Loucy (cell line): ENCODE measurements around the gene TEX12.

Experiments
- H2AFZ ChIP-seq: fragments of 200-600 bp; sonication (generic); 2 replicates; pipeline ENCODE4 v1.6.0; 2016; ENCODE audit warnings: antibody characterized with exemption, mild to moderate bottlenecking, low read length, moderate library complexity
- H3F3A ChIP-seq: fragments of 200-600 bp; 2 replicates; pipeline ENCODE4 v1.6.0; 2016; ENCODE audit warnings: antibody characterized with exemption, low read depth, mild to moderate bottlenecking
- H3K27me3 ChIP-seq: fragments of 200-600 bp; sonication (generic); 2 replicates; pipeline ENCODE4 v1.6.1; 2014; ENCODE audit warnings: low read length, mild to moderate bottlenecking; ENCODE audit not compliant: insufficient read depth, poor library complexity, severe bottlenecking
- H3K36me3 ChIP-seq: fragments of 200-600 bp; sonication (generic); 2 replicates; pipeline ENCODE4 v1.6.1; 2016; ENCODE audit warnings: low read length; ENCODE audit not compliant: insufficient read depth
- H3K4me1 ChIP-seq: fragments of 200-600 bp; sonication (generic); 2 replicates; pipeline ENCODE4 v1.5.1; 2014; ENCODE audit warnings: low read length, mild to moderate bottlenecking; ENCODE audit not compliant: insufficient read depth, poor library complexity, severe bottlenecking
- H3K4me2 ChIP-seq: fragments of 200-600 bp; sonication (generic); 2 replicates; pipeline ENCODE4 v1.6.0; 2014; ENCODE audit warnings: antibody characterized with exemption, low read length, low read depth, mild to moderate bottlenecking; ENCODE audit not compliant: poor library complexity, severe bottlenecking
- H3K4me3 ChIP-seq: fragments of 200-600 bp; sonication (generic); 2 replicates; pipeline ENCODE4 v1.5.1; 2014; ENCODE audit warnings: low read length, mild to moderate bottlenecking, mixed read lengths; ENCODE audit not compliant: poor library complexity, severe bottlenecking
- H3K79me2 ChIP-seq: fragments of 200-600 bp; sonication (generic); 2 replicates; pipeline ENCODE4 v1.6.1; 2014; ENCODE audit warnings: low read length; ENCODE audit not compliant: insufficient read depth
- H3K9ac ChIP-seq: fragments of 200-600 bp; sonication (generic); 2 replicates; pipeline ENCODE4 v1.6.0; 2014; ENCODE audit warnings: mild to moderate bottlenecking, low read depth, low read length, moderate library complexity; ENCODE audit not compliant: poor library complexity, severe bottlenecking
- H3K9me2 ChIP-seq: fragments of 200-600 bp; sonication (generic); replicated peaks from 2 replicates; pipeline ENCODE4 v1.6.1; 2016; ENCODE audit warnings: low read depth, low read length, mixed read lengths
- H3K9me3 ChIP-seq: fragments of 200-600 bp; sonication (generic); 2 replicates; pipeline ENCODE4 v1.6.1; 2014; ENCODE audit warnings: mild to moderate bottlenecking, antibody characterized with exemption, low read length, low read depth; ENCODE audit not compliant: insufficient read depth
- H4K20me1 ChIP-seq: fragments of 200-600 bp; sonication (generic); 2 replicates; pipeline ENCODE4 v1.6.0; 2014; ENCODE audit warnings: antibody characterized with exemption, low read length, mild to moderate bottlenecking; ENCODE audit not compliant: insufficient read depth, poor library complexity, severe bottlenecking
- CTCF ChIP-seq: fragments of 200-600 bp; sonication (generic); conservative IDR thresholded peaks from 2 replicates; pipeline ENCODE4 v1.5.1; 2014; ENCODE audit warnings: mild to moderate bottlenecking, antibody characterized with exemption, low read length
- EZH2phosphoT487 ChIP-seq: fragments of 200-600 bp; IDR thresholded peaks from 2 replicates; pipeline ENCODE4 v1.6.1; 2018; ENCODE audit warnings: antibody characterized with exemption, mild to moderate bottlenecking, moderate library complexity, borderline replicate concordance

Gene TEX12

GRCh38 chr11:112156956-112157766 lies 10.0 kb upstream of the TEX12 start:
- no peaks in the 10 kb centered on the region for H3K4me1 ChIP-seq
- H3K4me2 ChIP-seq, result no peak overlapping the region
- H3K36me3 ChIP-seq, result no peaks in the 10 kb centered on the region
- H3K9ac ChIP-seq, result no peak overlapping the region
- H4K20me1 ChIP-seq, result no peaks in the 10 kb centered on the region
- TF ChIP-seq EZH2phosphoT487, result no peak
- no peak for TF ChIP-seq CTCF
- no peak overlapping the region for H3K4me3 ChIP-seq
- no peaks in the 10 kb centered on the region for H3F3A ChIP-seq
- no peaks in the 10 kb centered on the region for H3K9me3 ChIP-seq
- H3K79me2 ChIP-seq, result no peaks in the 10 kb centered on the region
- H2AFZ ChIP-seq, result no peak overlapping the region
- H3K9me2 ChIP-seq, result no peaks in the 10 kb centered on the region
- H3K27me3 ChIP-seq, result no peaks in the 10 kb centered on the region

GRCh38 chr11:112159098-112160065 lies 7.8 kb upstream of the TEX12 start:
- H3K9me3 ChIP-seq, result no peaks in the 10 kb centered on the region
- no peaks in the 10 kb centered on the region for H3K9me2 ChIP-seq
- H3K4me2 ChIP-seq, result no peak overlapping the region
- H3K36me3 ChIP-seq, result no peaks in the 10 kb centered on the region
- H3K27me3 ChIP-seq, result no peaks in the 10 kb centered on the region
- H3K79me2 ChIP-seq, result no peaks in the 10 kb centered on the region
- no peaks in the 10 kb centered on the region for H4K20me1 ChIP-seq
- H3F3A ChIP-seq, result no peaks in the 10 kb centered on the region
- no peaks in the 10 kb centered on the region for H3K4me1 ChIP-seq
- H3K4me3 ChIP-seq, result no peak overlapping the region
- TF ChIP-seq EZH2phosphoT487, result no peak
- no peak for TF ChIP-seq CTCF
- 0 out of 2 replicates have a peak overlapping the region, but pooled peaks have one; percentile 11 for H2AFZ ChIP-seq
- no peak overlapping the region for H3K9ac ChIP-seq

- no peaks in the 10 kb centered on the region for H3F3A ChIP-seq
- no peaks in the 10 kb centered on the region for H3K79me2 ChIP-seq
- peaks cover 9% of the 10 kb centered on the region for H3K4me1 ChIP-seq
- H3K9me2 ChIP-seq, result no peaks in the 10 kb centered on the region
- no peak overlapping the region for H3K9ac ChIP-seq
- H2AFZ ChIP-seq, result 0 out of 2 replicates have a peak overlapping the region, but pooled peaks have one; percentile 11
- H3K4me2 ChIP-seq, result no peak overlapping the region
- no peaks in the 10 kb centered on the region for H3K36me3 ChIP-seq
- H3K27me3 ChIP-seq, result no peaks in the 10 kb centered on the region
- H3K9me3 ChIP-seq, result no peaks in the 10 kb centered on the region
- no peaks in the 10 kb centered on the region for H4K20me1 ChIP-seq
- no peak overlapping the region for H3K4me3 ChIP-seq
- no peak for TF ChIP-seq CTCF
- no peak for TF ChIP-seq EZH2phosphoT487
Observed at GRCh38 chr11:112160091-112160848, 6.9 kb upstream of the TEX12 start.
